ENCODE results near the gene CDH4. TPM values are rescaled to one million over a fixed set of nuclear protein-coding genes. Genes with fewer than 3 reads are reported as not detected.

The CDH4 gene
- total and polyA plus RNA-seq, 11 donors: 0.04 to 0.54 (median 0.08) TPM; not detected in 1

- DNase-seq (no peak), ATAC-seq (no peak)
- no peaks in the 10 kb centered on the region for H3K36me3 ChIP-seq
- peaks cover 0 to 19% (median 0%) of the 10 kb centered on the region in 9 donors for H3K27me3 ChIP-seq
- 89 to 94% (median 92%) methylated on average over 23 to 25 of the region's 25 CpGs for WGBS, 4 donors
- TF ChIP-seq CTCF (IDR thresholded peaks at IDR 0.05): no peak
- no peak for TF ChIP-seq POLR2A (IDR thresholded peaks at IDR 0.05)
- no peak overlapping the region for H3K4me3 ChIP-seq
- H3K4me1 ChIP-seq: no peaks in the 10 kb centered on the region
- H3K27ac ChIP-seq: no peak overlapping the region
- intact Hi-C loops (cut with DNase I): no loop called here
- no peaks in the 10 kb centered on the region for H3K9me3 ChIP-seq
Measured at GRCh38 chr20:61522498-61523090, 270.5 kb downstream of the CDH4 start.

- DNase-seq: no peak
- TF ChIP-seq POLR2A (IDR thresholded peaks at IDR 0.05) (no peak), CTCF (IDR thresholded peaks at IDR 0.05) (no peak)
- no peak overlapping the region for H3K4me3 ChIP-seq
- H3K36me3 ChIP-seq: no peaks in the 10 kb centered on the region
- H3K4me1 ChIP-seq: no peaks in the 10 kb centered on the region
- intact Hi-C loops (cut with DNase I): no loop called here
- no peaks in the 10 kb centered on the region for H3K9me3 ChIP-seq
- WGBS, 4 donors: 93 to 97% (median 96%) methylated on average over 19 of the region's 19 CpGs
- ATAC-seq: no peak
- no peak overlapping the region for H3K27ac ChIP-seq
- H3K27me3 ChIP-seq: peaks cover 0 to 20% (median 0%) of the 10 kb centered on the region in 9 donors
Measured at GRCh38 chr20:61523145-61523544, 271.1 kb downstream of the CDH4 start.

GRCh38 chr20:61524951-61525666 lies 273.0 kb downstream of the CDH4 start:
- intact Hi-C loops (cut with DNase I): no loop called here
- DNase-seq (no peak), ATAC-seq (no peak)
- WGBS, 4 donors: 64 to 73% (median 68%) methylated on average over 12 to 13 of the region's 13 CpGs
- H3K36me3 ChIP-seq: no peaks in the 10 kb centered on the region
- H3K4me1 ChIP-seq: no peaks in the 10 kb centered on the region
- H3K4me3 ChIP-seq: no peak overlapping the region
- H3K9me3 ChIP-seq: no peaks in the 10 kb centered on the region
- no peak for TF ChIP-seq CTCF (IDR thresholded peaks at IDR 0.05)
- no peak for TF ChIP-seq POLR2A (IDR thresholded peaks at IDR 0.05)
- peaks cover 0 to 20% (median 0%) of the 10 kb centered on the region in 9 donors for H3K27me3 ChIP-seq
- H3K27ac ChIP-seq: no peak overlapping the region

GRCh38 chr20:61525781-61526431 lies 273.8 kb downstream of the CDH4 start:
- no peak for DNase-seq
- 46 to 53% (median 51%) methylated on average over 16 to 21 of the region's 21 CpGs for WGBS, 4 donors

More at GRCh38 chr20:61525781-61526431, 273.8 kb downstream of the CDH4 start:
- peaks cover 0 to 20% (median 0%) of the 10 kb centered on the region in 9 donors for H3K27me3 ChIP-seq
- H3K4me1 ChIP-seq: no peaks in the 10 kb centered on the region
- intact Hi-C loops (cut with DNase I): no loop called here
- no peak overlapping the region for H3K4me3 ChIP-seq
- H3K9me3 ChIP-seq: no peaks in the 10 kb centered on the region
- ATAC-seq: no peak
- TF ChIP-seq POLR2A (IDR thresholded peaks at IDR 0.05) (no peak), CTCF (IDR thresholded peaks at IDR 0.05) (no peak)
- H3K27ac ChIP-seq: no peak overlapping the region
- H3K36me3 ChIP-seq: no peaks in the 10 kb centered on the region
